SK-N-SH treated with all-trans-retinoic acid at 6 μM for 48 hours (cell line): ENCODE results near the gene HSF4.
A peak's percentile ranks its signal among the peaks of the same experiment; 100 is the strongest.

Experiments used
- ARNTL ChIP-seq: fragments of 450-650 bp; formaldehyde crosslinking; IDR thresholded peaks from 2 replicates; pipeline ENCODE4 v1.5.0; 2020; ENCODE audit warnings: low read depth, mild to moderate bottlenecking, moderate library complexity, borderline replicate concordance
- ESRRG ChIP-seq: fragments of 250-450 bp; sonication (Bioruptor Pico); IDR thresholded peaks from 2 replicates; pipeline ENCODE4 v1.6.1; 2021; ENCODE audit warnings: mild to moderate bottlenecking
- ISL1 ChIP-seq: fragments of 250-450 bp; sonication (Bioruptor Pico); IDR thresholded peaks from 2 replicates; pipeline ENCODE4 v2.1.2; 2022; ENCODE audit warnings: mild to moderate bottlenecking, moderate library complexity
- PPARA ChIP-seq: fragments of 250-450 bp; sonication (Bioruptor Pico); IDR thresholded peaks from 2 replicates; pipeline ENCODE4 v1.5.0; 2020; ENCODE audit warnings: mild to moderate bottlenecking, borderline replicate concordance
- RARB ChIP-seq: fragments of 250-450 bp; sonication (Bioruptor Pico); IDR thresholded peaks from 2 replicates; pipeline ENCODE4 v1.8.0; 2021; ENCODE audit warnings: mild to moderate bottlenecking, moderate library complexity
- SNAI2 ChIP-seq: fragments of 250-450 bp; sonication (Bioruptor Pico); IDR thresholded peaks from 2 replicates; pipeline ENCODE4 v1.5.0; 2020; ENCODE audit warnings: mild to moderate bottlenecking, moderate library complexity
- ZFP3 ChIP-seq: fragments of 250-450 bp; sonication (Bioruptor Pico); IDR thresholded peaks from 2 replicates; pipeline ENCODE4 v1.5.0; 2020; ENCODE audit warnings: mild to moderate bottlenecking, moderate library complexity
- TF ChIP-seq, protein P1 (sequence below): fragments of 250-450 bp; sonication (Bioruptor Pico); IDR thresholded peaks from 2 replicates; pipeline ENCODE4 v1.8.0; 2020; ENCODE audit warnings: mild to moderate bottlenecking, moderate library complexity, borderline replicate concordance
- TF ChIP-seq, protein P2 (sequence below): fragments of 250-450 bp; sonication (Bioruptor Pico); IDR thresholded peaks from 2 replicates; pipeline ENCODE4 v1.5.1; 2020; ENCODE audit warnings: low read depth, mild to moderate bottlenecking, moderate library complexity
- TF ChIP-seq, protein P3 (sequence below): fragments of 250-450 bp; sonication (Bioruptor Pico); IDR thresholded peaks from 2 replicates; pipeline ENCODE4 v1.5.1; 2021; ENCODE audit warnings: mild to moderate bottlenecking, moderate library complexity

DNA sequence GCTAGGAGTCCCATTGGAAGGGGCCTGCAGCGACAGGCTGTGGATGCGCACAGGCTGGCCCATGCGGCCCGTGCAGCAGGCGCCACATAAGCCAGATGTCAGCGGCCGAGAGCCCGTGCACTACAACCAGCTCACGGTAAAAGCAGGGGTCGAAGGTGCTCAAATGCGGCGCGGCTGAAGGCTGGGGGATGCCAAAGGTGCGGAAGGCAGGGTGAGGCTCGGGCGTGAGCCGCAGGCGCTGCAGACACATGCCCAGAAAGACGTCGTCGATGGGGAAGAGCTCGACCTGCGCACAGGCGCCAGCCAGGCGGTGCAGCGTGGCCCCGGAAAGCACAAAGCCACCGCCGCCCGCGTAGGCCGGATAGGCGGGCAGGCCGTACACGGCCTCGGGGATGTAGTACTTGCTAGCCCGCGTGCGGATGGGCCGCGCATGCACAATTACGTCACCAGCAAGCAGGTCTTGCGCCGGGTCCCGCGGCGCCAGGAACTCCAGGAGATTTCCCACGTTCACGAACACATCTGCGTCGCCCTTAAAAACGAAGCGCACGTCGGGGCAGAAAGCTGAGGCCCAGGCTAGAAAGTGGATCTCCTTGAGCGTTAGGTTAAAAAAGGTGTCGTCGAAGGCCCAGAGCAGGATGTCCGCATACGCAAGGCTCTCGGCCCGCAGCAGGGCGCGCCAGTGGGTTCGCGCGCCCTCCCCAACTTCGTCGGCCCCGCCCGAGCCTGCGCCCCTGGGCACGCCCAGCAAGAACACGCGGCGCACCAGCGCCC, 15.1 kb upstream of the HSF4 start:
- TF ChIP-seq PPARA (CRISPR knock-in tag) (no peak), ARNTL (CRISPR knock-in tag) (no peak), ISL1 (CRISPR knock-in tag) (no peak), ZFP3 (peak; percentile 86; the same call in 1 of the 2 replicates), SNAI2 (CRISPR knock-in tag) (no peak), ESRRG (no peak), RARB (CRISPR knock-in tag) (no peak)
- TF ChIP-seq, protein P1, sequence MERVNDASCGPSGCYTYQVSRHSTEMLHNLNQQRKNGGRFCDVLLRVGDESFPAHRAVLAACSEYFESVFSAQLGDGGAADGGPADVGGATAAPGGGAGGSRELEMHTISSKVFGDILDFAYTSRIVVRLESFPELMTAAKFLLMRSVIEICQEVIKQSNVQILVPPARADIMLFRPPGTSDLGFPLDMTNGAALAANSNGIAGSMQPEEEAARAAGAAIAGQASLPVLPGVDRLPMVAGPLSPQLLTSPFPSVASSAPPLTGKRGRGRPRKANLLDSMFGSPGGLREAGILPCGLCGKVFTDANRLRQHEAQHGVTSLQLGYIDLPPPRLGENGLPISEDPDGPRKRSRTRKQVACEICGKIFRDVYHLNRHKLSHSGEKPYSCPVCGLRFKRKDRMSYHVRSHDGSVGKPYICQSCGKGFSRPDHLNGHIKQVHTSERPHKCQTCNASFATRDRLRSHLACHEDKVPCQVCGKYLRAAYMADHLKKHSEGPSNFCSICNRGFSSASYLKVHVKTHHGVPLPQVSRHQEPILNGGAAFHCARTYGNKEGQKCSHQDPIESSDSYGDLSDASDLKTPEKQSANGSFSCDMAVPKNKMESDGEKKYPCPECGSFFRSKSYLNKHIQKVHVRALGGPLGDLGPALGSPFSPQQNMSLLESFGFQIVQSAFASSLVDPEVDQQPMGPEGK, result no peak
- TF ChIP-seq, protein P2, sequence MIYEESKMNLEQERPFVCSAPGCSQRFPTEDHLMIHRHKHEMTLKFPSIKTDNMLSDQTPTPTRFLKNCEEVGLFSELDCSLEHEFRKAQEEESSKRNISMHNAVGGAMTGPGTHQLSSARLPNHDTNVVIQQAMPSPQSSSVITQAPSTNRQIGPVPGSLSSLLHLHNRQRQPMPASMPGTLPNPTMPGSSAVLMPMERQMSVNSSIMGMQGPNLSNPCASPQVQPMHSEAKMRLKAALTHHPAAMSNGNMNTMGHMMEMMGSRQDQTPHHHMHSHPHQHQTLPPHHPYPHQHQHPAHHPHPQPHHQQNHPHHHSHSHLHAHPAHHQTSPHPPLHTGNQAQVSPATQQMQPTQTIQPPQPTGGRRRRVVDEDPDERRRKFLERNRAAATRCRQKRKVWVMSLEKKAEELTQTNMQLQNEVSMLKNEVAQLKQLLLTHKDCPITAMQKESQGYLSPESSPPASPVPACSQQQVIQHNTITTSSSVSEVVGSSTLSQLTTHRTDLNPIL, result no peak
- TF ChIP-seq, protein P3, sequence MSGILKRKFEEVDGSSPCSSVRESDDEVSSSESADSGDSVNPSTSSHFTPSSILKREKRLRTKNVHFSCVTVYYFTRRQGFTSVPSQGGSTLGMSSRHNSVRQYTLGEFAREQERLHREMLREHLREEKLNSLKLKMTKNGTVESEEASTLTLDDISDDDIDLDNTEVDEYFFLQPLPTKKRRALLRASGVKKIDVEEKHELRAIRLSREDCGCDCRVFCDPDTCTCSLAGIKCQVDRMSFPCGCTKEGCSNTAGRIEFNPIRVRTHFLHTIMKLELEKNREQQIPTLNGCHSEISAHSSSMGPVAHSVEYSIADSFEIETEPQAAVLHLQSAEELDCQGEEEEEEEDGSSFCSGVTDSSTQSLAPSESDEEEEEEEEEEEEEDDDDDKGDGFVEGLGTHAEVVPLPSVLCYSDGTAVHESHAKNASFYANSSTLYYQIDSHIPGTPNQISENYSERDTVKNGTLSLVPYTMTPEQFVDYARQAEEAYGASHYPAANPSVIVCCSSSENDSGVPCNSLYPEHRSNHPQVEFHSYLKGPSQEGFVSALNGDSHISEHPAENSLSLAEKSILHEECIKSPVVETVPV, result no peak
